Endothelial cell of umbilical vein (primary cell): ENCODE measurements around the gene PLAC8. TPM values are rescaled to one million over a fixed set of nuclear protein-coding genes. Genes with fewer than 3 reads are reported as not detected.

Experiments
- BruUV-seq: library from RNA; stranded (reverse); fragments of 400-500 nt; replicated peaks from 2 replicates; lab custom pipeline; 2021; lab: Mats Ljungman, UMichigan
- CTCF ChIA-PET: fragments of 300-600, 350-600 bp; sonication (Branson Sonifier 250); formaldehyde crosslinking; loops from one replicate; lab custom pipeline; 2021; ENCODE audit warnings: antibody characterized with exemption, inconsistent platforms; lab: Charles Lee
- POLR2A ChIA-PET: fragments of 300-600, 350-600 bp; sonication (Branson Sonifier 250); formaldehyde crosslinking; loops from one replicate; lab custom pipeline; 2021; ENCODE audit warnings: antibody characterized with exemption, inconsistent platforms; lab: Charles Lee
- DNase-seq: peaks from one replicate; pipeline ENCODE4 v3.0.0-alpha.2; 2011; ENCODE audit warnings: low read depth, low spot score
- FAIRE-seq: peaks from 2 replicates; lab custom pipeline; 2011; peaks lifted over from hg19 to GRCh38; lab: Jason Lieb, UNC
- H2AFZ ChIP-seq: 2 replicates; pipeline ENCODE4 v1.6.0; 2012; ENCODE audit warnings: low read depth, low read length, control low read depth, inconsistent platforms
- H3K27ac ChIP-seq: 2 replicates; pipeline ENCODE4 v1.5.1; 2011; ENCODE audit warnings: low read depth, mild to moderate bottlenecking, control low read depth, low read length, moderate library complexity; ENCODE audit not compliant: insufficient read depth
- H3K27me3 ChIP-seq, 2 experiments: 2 replicates each; pipeline versions ENCODE4 v1.6.0 to v1.6.1; 2011; ENCODE audit warnings: low read length in 2 of 2, mixed read lengths in 1 of 2; ENCODE audit not compliant: control insufficient read depth in 2 of 2, insufficient read depth in 2 of 2
- H3K36me3 ChIP-seq, 2 experiments: 2 replicates in 1 of 2; 3 replicates in 1 of 2; pipeline ENCODE4 v1.5.1; 2011; ENCODE audit warnings: low read length in 2 of 2, mild to moderate bottlenecking in 1 of 2, moderate library complexity in 1 of 2; ENCODE audit not compliant: control insufficient read depth in 2 of 2, insufficient read depth in 2 of 2; ENCODE audit errors: extremely low read depth in 1 of 2
- H3K4me1 ChIP-seq: 3 replicates; pipeline ENCODE4 v1.5.1; 2011; ENCODE audit warnings: mild to moderate bottlenecking, low read length; ENCODE audit not compliant: control insufficient read depth, insufficient read depth; ENCODE audit errors: extremely low read depth
- H3K4me2 ChIP-seq: 2 replicates; pipeline ENCODE4 v1.6.1; 2011; ENCODE audit warnings: low read length, control low read depth, mixed read lengths; ENCODE audit not compliant: insufficient read depth
- H3K4me3 ChIP-seq, 3 experiments: fragments of 200-600 bp in 1 of 3; sonication (generic), shearing (Covaris generic) in 1 of 3; replicated peaks in 1 of 3; 2 replicates each; pipeline ENCODE4 v1.5.1; 2011 to 2016; ENCODE audit warnings: control low read depth in 3 of 3, low read length in 3 of 3, mild to moderate bottlenecking in 2 of 3, inconsistent platforms in 1 of 3, low read depth in 1 of 3, moderate library complexity in 1 of 3; ENCODE audit not compliant: insufficient read depth in 1 of 3
- H3K79me2 ChIP-seq: 2 replicates; pipeline ENCODE4 v1.6.0; 2012; ENCODE audit warnings: low read length, inconsistent platforms; ENCODE audit not compliant: control insufficient read depth, insufficient read depth
- H3K9ac ChIP-seq: replicated peaks from 2 replicates; pipeline ENCODE3; 2011; ENCODE audit warnings: low read length, control low read depth; ENCODE audit not compliant: insufficient read depth; ENCODE audit errors: extremely low read depth
- H3K9me1 ChIP-seq: replicated peaks from 3 replicates; pipeline ENCODE4 v1.6.0; 2011; ENCODE audit warnings: mild to moderate bottlenecking, low read length; ENCODE audit not compliant: control insufficient read depth, insufficient read depth; ENCODE audit errors: extremely low read depth
- H3K9me3 ChIP-seq: replicated peaks from 2 replicates; pipeline ENCODE4 v1.5.1; 2012; ENCODE audit warnings: low read length, inconsistent platforms; ENCODE audit not compliant: control insufficient read depth, insufficient read depth
- H4K20me1 ChIP-seq: replicated peaks from 2 replicates; pipeline ENCODE3; 2011; ENCODE audit warnings: mild to moderate bottlenecking, low read length; ENCODE audit not compliant: control insufficient read depth, insufficient read depth; ENCODE audit errors: extremely low read depth
- CTCF ChIP-seq, 2 donors: IDR thresholded peaks; 1 replicate in 1 of 2; 2 replicates in 1 of 2; pipeline ENCODE4 v1.5.1; 2011; ENCODE audit warnings: low read length in 2 of 2, mild to moderate bottlenecking in 2 of 2, moderate library complexity in 2 of 2, control low read depth in 1 of 2, inconsistent platforms in 1 of 2, low read depth in 1 of 2; ENCODE audit not compliant: insufficient read depth in 1 of 2; ENCODE audit errors: extremely low read depth in 1 of 2
- EZH2 ChIP-seq: IDR thresholded peaks from 2 replicates; pipeline ENCODE4 v1.6.1; 2012; ENCODE audit warnings: borderline replicate concordance, low read depth, mild to moderate bottlenecking, moderate library complexity, low read length, inconsistent platforms; ENCODE audit not compliant: severe bottlenecking
- FOS ChIP-seq: IDR thresholded peaks from 2 replicates; pipeline ENCODE4 v1.6.1; 2011; ENCODE audit warnings: mild to moderate bottlenecking, low read length, moderate library complexity, borderline replicate concordance; ENCODE audit not compliant: insufficient read depth
- GATA2 ChIP-seq: IDR thresholded peaks from 2 replicates; pipeline ENCODE4 v1.7.0; 2011; ENCODE audit warnings: low read depth, mild to moderate bottlenecking, moderate library complexity, mixed read lengths, low read length; ENCODE audit not compliant: insufficient read length, insufficient read depth
- JUN ChIP-seq: IDR thresholded peaks from 2 replicates; pipeline ENCODE4 v1.6.1; 2011; ENCODE audit warnings: borderline replicate concordance, low read depth; ENCODE audit not compliant: insufficient read length, insufficient read depth
- MYC ChIP-seq: IDR thresholded peaks from one replicate; pipeline ENCODE4 v1.6.1; 2011; ENCODE audit warnings: mild to moderate bottlenecking, low read depth, low read length
- POLR2A ChIP-seq: IDR thresholded peaks from 2 replicates; pipeline ENCODE4 v1.6.1; 2012; ENCODE audit warnings: low read depth, mild to moderate bottlenecking, control low read depth, low read length
- POLR2AphosphoS5 ChIP-seq: IDR thresholded peaks from 2 replicates; pipeline ENCODE4 v1.6.1; 2012; ENCODE audit warnings: low read depth, mild to moderate bottlenecking, control low read depth, low read length, moderate library complexity; ENCODE audit not compliant: insufficient read depth
- dilution Hi-C: fragments of 300-500 bp; cut with MboI; formaldehyde crosslinking; loops from one replicate; pipeline ENCODE4 v1.15.0; 2019; ENCODE audit warnings: low sequenced_read_pairs; ENCODE audit not compliant: extremely low pct_ligation_motif_present
- intact Hi-C: fragments of 100-400 bp; cut with micrococcal nuclease; formaldehyde crosslinking; loops from one replicate; pipeline ENCODE4 v1.10.0; 2022
- polyA plus RNA-seq, 4 experiments: library from polyadenylated mRNA; depleted of rRNA in 3 of 4; stranded (reverse) in 3 of 4; unstranded in 1 of 4; fragments of >200 nt; gene quantifications; 2 replicates each; pipeline versions ENCODE4 v1.2.1 to v1.2.3, GENCODE V29; 2011 to 2012; ENCODE audit warnings: missing spikeins in 1 of 4
- total RNA-seq: library from RNA; stranded (reverse); gene quantifications from 2 replicates; pipeline ENCODE4 v1.2.3, GENCODE V29; 2021
- TF ChIP-seq, protein P1 (sequence below): IDR thresholded peaks from 2 replicates; pipeline ENCODE4 v1.6.1; 2011; ENCODE audit not compliant: insufficient read depth, insufficient read length

The PLAC8 gene
- total and polyA plus RNA-seq, 2 donors (not counting 3 experiments of a cell fraction or from before 2014, with no cell fraction given) = 4.9 to 5.7 TPM

DNA sequence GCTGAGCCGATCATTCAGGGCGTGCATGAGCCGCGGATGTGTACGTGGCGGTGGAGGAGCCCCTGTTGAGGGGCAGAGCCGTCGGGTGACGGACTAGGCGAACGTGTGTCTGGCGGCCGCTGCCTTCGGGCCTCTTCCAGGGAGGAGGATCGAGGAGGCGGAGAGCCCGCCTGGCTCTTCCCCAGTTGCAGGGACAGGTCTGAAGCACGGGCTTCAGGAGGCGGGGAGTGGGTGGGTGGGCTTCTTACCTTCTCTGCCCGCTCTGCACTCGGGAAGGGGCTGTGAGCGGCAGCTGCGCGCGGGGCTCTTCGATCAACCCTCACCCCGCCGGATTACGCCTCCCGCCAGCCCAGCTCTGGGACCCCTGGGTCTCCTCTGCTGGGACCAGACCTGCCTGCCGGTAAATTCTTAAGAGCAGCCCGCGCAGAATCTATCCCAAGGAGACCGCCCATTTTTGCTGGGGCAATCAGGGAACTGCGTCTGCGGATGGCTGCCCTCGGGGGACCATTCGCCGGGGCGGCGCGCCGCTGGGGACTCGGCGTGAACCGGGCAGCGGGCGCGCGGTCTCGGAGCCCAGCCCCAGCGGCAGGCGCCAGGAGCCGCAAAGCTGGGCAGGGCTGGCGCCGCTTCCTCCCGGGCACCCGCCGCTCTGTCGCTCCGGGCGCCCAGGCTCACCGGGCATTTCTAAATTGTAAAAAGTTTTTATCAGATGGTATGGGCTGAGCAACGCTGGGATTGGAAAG, 4.9 kb downstream of the PLAC8 start:
- dilution Hi-C loops (no loop called here), intact Hi-C loops (loop anchor here (1.0 kb wide), 3 partner anchors 35 to 144 kb away; no protein-coding TSS in a partner anchor)
- Histone ChIP-seq H3K27me3 (no peaks in the 10 kb centered on the region), H3K4me2 (peak overlapping the region; percentile 88), H3K9ac (peak overlapping the region; percentile 79), H3K27ac (peak overlapping the region; percentile 71), H3K79me2 (no peaks in the 10 kb centered on the region), H4K20me1 (no peaks in the 10 kb centered on the region), H3K9me1 (no peaks in the 10 kb centered on the region), H3K4me1 (peaks cover 11% of the 10 kb centered on the region), H3K9me3 (no peaks in the 10 kb centered on the region), H2AFZ (peak overlapping the region; percentile 94), H3K4me3 (peak overlapping the region; percentile 48 to 78 (median 70)), H3K36me3 (no peaks in the 10 kb centered on the region)
- no TSS peak for BruUV-seq
- TF ChIP-seq POLR2A (peak; percentile 20), POLR2AphosphoS5 (peak; percentile 22)
- TF ChIP-seq, protein P1, sequence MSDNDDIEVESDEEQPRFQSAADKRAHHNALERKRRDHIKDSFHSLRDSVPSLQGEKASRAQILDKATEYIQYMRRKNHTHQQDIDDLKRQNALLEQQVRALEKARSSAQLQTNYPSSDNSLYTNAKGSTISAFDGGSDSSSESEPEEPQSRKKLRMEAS = no peak
- POLR2A ChIA-PET = interaction anchor here (1.1 kb wide), 1 partner anchor 12 kb away, joined by 3 read pairs; no protein-coding TSS in a partner anchor
- DNase-seq = peak; percentile 52
- CTCF ChIA-PET = interaction anchor here (0.7 to 3.6 kb wide), 35 partner anchors 9 to 211 kb away, joined by 3 to 47 read pairs (median 4); partner anchors contain the start of genes COPS4, COQ2 and THAP9
- no peak for FAIRE-seq

DNA sequence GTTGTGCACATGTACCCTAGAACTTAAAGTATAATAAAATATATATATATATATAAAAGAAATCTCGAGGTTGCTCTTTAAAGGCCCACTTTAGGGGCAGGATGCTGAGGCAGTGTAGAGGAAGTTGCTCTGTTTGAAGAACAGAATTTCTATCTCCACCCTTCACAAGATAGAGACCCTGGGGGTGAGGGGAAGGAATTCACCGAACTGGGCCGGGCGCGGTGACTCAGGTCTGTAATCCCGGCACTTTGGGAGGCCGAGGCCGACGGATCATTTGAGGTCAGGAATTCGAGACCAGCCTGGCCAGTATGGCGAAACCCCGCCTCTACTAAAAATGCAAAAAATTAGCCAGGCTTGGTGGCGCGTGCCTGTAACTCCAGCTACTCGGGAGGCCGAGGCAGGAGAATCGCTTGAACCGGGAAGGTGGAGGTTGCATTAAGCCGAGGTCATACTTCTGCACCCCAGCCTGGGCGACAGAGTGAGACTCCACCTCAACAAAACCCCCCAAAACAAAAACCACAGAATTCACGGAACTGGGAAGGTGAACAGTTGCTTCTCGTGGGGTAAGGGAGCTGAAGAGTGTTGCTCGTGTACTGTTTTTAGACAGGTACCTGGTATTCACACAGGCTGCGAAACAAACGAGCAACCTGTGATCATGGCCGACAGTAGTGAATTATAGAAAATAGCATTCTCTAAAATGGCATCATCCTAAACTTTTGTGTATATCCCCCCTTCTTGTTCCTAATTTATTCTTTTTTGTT, 6.2 kb downstream of the PLAC8 start:
- intact Hi-C loops = no loop called here
- no peak overlapping the region for H2AFZ ChIP-seq

More for the DNA sequence above, 6.2 kb downstream of the PLAC8 start:
- FAIRE-seq = no peak
- no peak overlapping the region for H3K4me2 ChIP-seq
- no peak overlapping the region for H3K4me3 ChIP-seq
- dilution Hi-C loops = no loop called here
- DNase-seq = no peak
- no peak overlapping the region for H3K9ac ChIP-seq
- H3K27me3 ChIP-seq = no peaks in the 10 kb centered on the region
- TF ChIP-seq FOS (no peak), MYC (no peak), GATA2 (no peak), JUN (no peak), EZH2 (no peak), POLR2AphosphoS5 (no peak), POLR2A (no peak), CTCF (IDR thresholded peaks at IDR 0.05; ENCODE audit: extremely low read depth in 1 of 2, insufficient read depth in 1 of 2, low read depth in 1 of 2, low read length in 2 of 2) (no peak)
- TF ChIP-seq, protein P1 = no peak
- ChIA-PET POLR2A (no interaction called here), CTCF (interaction anchor here (3.5 to 3.6 kb wide), 2 partner anchors 12 to 33 kb away, joined by 29 to 47 read pairs; no protein-coding TSS in a partner anchor)
- no peak overlapping the region for H3K27ac ChIP-seq
- BruUV-seq = no TSS peak
- H3K36me3 ChIP-seq = no peaks in the 10 kb centered on the region
- peaks cover 11% of the 10 kb centered on the region for H3K4me1 ChIP-seq
- H4K20me1 ChIP-seq = no peaks in the 10 kb centered on the region
- H3K9me1 ChIP-seq = no peaks in the 10 kb centered on the region
- no peaks in the 10 kb centered on the region for H3K79me2 ChIP-seq
- H3K9me3 ChIP-seq = no peaks in the 10 kb centered on the region
